GM21786 (cell line): Measurements from ENCODE around the gene PCDH8.

Experiments used
- ATAC-seq: cut with Tn5 transposase; IDR thresholded peaks from one replicate; pipeline ENCODE4 v1.9.1; 2021; ENCODE audit not compliant: unreplicated experiment

The PCDH8 gene

DNA sequence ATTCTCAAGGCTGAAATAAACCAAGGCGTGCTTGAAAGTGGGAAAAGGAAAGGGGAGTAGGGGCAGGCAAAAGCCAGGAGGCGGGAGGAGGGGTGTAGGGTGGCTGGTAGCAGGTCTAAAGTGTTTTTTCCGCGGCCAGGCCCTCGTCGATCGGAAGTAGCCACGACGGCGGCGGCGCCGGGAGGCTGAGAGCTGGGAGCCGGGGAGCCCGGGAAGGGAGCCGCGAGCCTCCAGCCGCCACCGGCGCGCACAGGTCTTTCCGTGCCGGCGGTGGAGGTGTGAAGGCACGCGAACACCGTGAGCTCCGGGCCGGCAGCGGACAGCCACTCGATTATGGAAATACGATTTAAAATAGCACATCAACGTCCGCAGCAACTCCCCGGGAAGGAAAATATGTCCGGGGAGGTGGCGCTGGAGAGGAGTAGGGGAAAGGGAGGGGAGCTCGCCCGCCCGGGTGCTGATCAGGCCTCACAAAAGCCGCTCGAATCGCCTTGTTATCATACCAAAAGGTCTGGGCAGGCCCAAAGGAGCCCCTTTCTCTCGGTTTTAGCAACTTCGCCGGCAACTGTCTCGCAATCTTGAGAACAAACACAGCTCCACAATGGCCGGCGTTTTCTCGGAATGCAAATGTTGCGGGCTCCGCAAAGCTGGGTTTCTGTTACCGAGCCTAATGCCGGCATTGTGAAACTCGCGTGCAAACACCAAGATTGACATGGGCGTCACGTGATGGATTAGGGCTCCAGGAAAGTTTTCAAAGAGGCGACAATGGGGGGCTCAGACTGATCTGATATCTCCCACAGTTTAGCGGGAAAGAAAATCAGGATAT, 2.9 kb upstream of the PCDH8 start:
- ATAC-seq: peak; percentile 83

DNA sequence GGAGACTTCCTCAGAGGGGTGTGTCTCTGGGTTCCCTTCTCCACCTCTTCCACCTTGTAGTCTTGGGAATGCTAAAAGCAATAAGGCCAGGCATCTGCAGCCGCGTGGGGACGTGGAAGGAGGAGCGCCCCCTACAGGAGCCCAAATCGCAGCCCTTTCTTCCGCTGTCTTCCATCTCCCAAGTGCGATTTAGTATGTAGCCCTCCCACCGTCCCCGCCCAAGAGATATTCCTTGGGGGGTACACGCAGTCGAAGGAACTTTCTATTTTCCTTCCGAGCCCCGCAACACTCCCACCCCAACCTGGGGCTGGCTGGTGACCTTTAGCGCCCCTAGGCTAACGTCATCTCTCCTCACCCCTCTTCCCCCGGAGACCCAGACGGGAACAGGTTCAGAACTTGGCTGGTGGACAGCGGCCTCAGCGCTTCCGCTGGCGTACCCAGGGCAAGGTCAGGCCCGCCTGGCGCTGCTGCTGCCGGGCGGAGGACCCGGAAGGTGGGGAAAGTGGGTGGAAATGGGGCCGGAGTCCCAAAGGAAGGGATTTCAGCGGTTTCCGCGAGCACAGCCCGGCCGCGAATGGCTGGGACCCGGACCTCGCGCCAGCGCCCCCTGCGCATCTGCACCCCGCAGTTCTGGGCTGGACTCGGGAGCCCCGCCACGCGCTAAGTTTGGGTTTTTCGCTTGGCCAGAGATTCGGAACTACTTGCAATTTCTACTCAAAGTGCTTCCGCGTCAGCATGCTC, 2.1 kb upstream of the PCDH8 start:
- ATAC-seq: peak; percentile 39

DNA sequence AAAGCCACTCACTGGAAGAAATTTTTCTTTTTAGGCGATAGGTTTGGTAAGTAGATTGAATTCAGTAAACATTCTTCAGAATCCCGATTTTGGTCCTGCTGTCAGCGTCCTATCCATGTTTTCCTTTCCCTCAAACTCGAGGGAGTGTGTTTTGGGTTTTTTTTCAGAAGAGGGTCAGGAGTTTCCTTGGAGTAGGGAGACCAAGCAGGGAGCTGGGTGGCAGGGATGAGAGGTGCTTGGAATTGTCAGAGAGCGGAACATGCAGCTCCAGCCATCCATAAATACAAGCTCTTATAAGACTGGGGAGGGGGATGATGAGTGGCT, 1.6 kb upstream of the PCDH8 start:
- no peak for ATAC-seq

DNA sequence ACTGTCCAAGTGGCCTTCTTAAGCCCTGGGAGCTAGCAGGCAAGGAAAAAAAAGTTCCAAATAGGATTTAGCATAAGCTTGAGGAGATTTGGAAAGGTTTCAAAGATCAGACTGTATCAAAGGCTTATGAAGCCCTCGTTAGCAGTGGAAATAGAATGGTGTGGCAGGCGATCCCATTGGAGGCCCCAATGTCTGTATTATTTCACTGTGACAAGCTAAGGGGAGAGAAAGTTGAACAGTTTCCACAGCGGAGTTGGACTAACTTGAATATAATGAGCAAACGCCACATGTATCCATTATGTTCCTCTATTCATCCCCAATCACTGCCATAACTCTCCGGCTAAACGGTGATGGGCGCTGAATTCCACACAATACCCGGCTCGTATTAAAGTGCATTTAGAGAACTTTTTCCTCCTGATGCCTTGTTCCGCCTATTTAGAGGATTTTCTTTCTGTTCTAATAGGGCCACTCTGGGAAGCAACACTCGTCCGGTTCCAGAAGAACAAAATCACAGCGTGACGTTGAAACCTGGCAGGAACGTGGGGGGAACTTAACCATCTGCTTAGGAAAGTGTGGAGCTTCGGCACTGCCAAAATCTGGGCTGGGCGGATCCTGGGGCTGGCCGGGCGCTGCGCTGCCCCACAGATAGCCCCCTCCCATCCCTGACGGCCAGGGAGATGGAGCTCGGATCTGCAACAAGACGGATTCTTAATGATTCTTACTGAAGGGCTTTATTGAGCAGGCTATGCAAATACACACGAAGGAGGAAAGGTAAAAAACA, 1.0 kb upstream of the PCDH8 start:
- no peak for ATAC-seq

DNA sequence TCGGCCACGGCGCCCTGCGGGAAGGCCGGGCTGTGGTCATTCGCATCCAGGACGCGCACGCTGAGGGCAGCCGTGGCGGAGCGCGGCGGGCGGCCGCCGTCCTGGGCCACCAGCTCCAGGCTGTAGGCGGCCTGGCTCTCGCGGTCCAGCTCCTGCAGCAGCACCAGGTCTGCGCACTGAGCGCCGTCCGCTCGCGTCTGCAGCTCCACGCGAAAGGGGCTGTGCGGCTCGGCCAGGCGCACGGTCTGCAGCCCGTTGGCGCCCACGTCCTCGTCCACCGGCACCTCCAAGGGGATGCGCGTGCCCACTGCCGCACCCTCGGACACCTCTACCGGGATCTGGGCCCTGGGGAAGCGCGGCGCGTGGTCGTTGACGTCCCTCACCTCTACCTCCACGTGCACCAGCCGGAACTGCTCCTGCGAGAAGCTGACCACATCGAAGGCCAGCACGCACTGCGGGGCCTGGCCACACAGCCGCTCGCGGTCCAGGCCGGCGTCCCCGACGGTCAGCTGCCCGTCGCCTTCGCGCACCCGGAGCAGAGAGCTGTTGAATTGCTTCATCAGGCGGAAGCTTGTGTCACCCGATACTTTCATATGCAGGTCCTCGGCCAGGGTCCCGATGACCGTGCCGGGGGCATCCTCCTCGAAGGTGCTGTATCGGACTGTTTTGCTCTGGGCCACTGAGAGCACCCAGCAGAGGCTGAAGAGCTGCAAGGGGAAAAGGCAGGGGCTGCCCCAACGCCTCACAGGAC, 583 bp downstream of the PCDH8 start:
- no peak for ATAC-seq

DNA sequence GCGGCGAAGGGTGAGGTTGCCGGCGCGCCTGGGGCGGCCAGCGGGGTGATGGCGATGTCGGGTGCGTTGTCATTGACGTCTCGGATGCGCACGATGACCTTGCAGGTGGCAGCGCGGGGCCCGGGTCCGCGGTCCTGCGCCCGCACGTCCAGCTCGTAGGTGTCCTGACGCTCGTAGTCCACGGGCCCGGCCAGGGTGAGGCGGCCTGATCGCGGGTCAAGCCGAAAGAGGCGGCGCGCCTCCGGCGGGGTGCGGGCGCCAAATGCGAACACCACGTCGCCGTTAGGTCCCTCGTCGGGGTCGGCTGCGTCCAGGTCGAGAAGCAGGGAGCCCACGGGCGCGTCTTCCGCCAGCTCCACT, 1.1 kb downstream of the PCDH8 start:
- no peak for ATAC-seq

DNA sequence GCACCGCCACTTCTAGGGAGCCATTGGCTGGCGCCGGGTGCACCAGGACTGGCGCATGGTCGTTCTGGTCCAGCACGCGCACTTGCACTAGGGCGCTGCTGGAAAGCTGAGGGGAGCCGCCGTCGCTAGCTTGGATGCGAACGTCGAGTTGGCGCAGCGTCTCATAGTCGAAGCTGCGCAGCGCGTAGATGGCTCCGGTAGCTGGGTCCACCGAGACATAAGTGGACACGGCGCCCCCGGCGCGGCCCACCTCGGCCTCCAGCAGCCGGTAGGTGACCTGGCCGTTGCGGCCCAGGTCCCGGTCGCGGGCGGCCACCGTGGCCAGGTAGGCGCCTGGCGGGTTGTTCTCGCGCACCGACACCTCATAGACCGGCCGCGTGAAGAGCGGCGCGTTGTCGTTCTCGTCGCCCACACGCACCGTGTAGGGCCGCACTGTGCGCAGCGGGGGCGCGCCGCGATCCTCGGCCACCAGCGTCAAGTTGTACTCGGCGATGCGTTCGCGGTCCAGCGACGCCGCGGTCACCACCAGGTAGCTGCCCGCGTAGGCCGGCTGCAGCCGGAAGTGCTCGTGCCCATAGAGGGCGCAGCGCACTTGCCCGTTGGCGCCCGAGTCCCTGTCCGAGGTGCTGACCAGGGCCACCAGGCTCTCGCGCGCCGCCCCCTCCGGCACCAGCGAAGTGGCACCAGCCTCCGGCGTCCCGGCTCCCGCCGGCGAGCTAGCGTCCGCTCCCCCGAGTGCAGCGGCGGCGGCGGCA, 1.7 kb downstream of the PCDH8 start:
- ATAC-seq: no peak

DNA sequence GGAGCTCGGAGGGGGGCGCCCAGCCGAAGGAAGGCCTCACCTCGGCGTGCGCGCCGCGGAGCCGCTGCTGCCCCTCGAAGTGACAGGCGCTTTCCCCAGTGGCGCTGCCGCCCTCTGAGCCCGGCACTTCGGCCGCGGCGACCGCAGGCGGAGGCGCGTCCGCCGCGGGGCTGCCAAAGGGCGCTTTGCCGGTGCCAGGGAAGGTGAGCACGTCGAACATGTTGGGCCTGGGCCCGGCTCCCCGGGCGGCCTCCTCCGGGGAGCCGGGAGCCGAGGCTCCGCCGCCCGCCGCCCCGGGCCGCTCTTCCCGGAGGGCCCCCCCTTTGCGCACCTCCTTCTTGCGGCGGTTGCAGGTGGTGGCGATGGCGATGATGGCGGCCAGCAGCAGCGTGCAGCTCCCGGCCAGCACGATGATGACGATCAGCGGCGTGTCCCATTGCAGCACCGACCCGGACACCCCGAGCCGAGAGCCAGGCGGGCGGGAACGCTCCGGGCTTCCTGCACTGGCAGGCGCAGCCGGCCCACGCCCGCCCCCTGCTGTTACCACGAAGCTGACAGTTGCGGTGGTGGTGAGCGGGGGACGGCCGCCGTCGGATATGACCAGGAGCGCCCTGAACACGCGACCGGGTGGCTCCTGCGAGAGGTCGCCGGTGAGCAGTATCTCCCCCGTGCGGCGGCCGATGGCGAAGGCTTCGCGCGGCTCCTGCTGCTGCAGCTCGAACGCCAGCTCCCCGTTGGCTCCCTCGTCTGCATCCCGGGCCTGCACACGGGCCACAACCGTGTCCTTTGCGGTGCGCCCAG, 2.5 kb downstream of the PCDH8 start:
- no peak for ATAC-seq

DNA sequence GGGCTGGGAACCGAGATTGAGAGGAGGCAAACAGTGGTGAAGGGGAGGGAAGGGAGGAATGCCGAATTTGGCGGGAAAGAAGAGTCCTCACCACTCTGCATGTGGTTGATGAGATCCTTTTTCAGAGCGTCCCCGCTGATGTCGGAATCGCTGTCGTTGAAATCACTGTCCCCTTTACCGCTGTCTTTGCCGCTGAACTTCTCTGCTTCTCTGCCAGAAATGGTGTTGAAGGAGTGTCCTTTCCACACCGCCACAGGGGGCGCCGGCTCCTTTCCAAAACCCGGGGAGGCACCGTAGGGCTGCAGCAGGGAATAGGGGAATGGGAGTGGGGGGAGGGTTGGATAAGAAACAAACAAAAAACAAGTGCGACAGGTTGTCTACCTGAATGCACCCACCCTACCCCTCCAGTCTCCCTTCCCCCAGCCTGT, 3.1 kb downstream of the PCDH8 start:
- no peak for ATAC-seq

DNA sequence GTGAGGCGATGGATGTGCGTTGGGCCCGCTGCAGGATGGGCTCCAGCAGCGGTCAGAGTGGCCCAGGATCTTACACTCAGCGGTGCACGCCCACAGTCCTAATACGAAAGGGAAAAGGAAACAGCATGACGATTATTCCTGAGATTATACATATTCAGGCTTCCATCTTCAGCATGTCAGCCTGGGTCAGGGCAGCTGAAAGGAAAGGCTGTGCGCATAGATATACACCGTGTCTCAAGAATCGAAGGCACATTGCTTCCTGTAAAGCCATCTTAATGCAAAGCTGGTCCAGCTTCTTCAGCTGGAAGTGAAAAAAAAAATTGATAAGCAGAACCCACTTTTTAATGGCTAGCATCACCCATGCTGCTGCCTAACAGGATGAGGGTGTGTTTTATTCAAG, 3.6 kb downstream of the PCDH8 start:
- no peak for ATAC-seq

DNA sequence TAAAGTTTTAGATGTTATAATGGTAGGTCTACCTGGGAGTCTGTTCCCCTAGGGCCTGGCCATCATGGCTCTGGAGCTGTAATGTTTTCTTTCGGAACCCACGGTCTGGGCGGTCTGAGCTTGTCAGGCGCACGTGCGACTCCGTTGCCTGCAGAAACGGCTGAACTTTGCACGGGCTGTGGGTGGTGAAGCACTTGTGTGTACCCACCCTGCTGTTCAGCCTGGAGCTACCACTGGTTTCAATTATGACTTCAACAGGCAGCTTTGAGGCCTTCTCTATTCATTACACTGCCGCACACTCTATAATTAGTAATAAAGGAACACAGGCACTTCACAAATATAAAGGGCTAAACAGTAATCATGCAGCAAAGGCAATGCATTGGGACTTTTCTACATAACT, 6.0 kb downstream of the PCDH8 start:
- ATAC-seq: no peak

DNA sequence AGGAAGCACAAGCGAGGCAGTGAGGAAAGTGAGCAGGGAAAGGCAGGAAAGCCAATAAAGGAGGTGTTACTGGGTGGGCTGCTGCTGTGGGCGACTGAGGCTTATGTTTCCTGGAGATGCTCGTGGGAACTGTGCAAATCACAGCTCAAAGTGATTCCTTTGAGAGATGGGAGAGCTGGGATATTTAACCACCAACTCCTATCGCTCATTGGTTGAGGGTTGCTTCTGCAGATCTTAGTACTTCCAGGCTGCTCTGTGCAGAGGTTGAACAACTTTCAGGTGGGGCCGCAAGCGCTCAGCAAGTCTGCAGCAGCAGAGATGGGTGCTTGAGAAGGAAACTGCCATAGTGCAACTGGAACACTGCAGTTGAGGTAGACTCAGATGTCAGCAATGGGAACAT, 8.4 kb downstream of the PCDH8 start:
- ATAC-seq: no peak

DNA sequence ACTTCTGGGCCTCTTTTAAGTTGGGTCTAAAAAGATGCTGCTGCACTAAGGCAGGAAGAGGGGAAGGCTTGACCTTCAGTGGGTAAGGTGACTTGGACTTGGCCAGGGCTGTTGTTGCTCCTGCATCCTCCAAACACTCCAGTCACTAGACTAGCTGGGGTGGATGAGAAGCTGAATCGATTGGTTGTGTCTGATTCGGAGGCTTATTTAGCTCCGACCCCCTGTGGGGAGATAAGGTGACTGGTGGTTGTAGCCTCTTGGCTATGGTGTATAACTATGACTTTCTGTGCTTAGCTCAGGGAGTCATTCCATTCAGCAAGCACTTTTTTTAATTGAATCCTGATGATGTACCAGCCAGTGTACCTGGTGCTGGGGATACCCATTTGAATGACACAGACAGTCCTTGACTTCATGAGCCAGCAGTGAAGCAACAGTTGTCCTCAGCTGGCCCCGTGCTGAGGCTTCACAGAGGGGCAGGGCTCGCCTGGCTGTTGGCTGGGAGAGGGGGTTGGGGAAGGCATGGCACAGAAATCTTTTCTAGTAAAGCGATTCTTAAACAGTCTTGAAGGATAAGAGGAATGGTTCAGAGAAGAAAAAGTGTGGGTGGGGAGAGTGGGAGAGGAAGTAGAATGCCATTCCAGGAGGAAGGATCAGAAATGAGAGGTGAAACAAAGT, 9.9 kb downstream of the PCDH8 start:
- no peak for ATAC-seq

DNA sequence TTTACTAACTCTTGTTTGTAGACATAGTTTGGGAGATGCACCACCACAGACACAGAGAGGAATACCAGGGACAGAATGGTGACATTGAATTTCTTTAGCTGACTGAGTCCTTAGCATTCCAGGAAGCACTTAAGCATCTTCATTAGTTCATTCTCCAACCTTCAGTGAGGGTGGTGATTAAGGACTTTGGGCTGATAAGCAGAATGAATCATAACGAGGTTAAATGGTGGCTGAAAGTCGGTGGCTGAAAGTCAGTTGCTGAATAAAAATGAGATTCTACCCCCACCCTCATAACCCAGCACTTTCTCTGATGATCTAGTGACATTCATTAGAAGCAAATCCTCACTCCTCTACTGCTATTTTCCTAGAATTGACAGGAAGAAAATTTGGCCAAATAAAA, 10.6 kb downstream of the PCDH8 start:
- no peak for ATAC-seq

DNA sequence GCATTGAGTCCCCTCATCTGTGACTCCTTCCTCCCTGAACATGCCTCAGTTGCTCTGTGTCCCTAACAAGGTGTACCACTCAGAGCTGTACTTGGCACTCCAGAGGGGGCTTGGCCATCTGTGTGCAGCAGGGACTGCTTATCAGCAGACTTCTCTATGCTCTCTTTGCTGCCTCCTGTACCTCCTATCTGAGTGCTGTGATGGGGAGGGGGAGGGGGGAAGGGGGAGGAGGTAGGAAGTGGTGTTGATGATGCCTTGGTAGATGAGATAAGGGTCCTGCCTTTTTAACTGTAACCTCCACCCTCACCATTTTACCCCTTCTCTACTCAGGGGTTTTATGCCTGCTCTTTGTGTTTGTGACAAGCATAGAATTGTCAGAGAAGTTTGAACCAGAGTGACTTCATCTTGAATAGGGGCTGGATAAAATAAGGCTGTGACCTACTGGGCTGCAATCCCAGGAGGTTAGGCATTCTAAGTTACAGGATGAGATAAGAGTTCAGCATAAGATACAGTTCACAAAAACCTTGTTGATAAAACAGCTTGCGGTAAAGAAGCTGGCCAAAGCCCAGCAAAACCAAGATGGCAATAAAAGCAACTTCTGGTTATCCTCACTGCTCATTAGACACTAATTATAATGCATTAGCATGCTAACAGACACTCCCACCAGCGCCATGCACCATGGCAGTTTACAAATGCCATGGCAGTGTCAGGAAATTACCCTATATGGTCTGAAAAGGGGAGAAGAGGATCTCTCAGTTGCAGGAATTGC, 13.2 kb downstream of the PCDH8 start:
- no peak for ATAC-seq

DNA sequence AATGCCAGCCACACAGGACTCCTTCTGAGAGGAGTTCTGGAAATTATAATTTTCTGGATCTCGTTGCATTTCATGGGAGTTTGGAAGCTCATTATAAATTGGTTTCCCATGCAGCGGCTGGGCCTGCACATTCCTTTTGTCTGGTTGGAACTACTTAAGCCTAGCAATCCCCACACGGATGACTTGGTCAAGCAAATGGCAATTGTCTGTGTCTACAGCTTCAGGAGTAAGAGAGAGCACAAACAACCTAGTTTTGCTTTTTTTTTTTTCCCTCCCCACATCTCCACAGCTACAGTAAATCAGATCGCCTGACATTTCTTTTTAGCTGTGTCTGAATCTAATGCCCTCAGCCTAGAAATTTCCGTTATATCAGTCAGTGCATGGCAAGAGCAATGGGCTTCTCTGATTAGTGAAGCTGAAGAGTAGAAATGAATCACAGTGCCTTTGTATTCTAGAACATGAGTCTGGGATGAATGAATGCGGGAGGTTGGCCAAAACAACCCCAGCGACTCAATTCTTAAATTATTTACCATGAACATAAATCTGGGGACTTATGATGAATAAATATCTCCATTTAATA, 15.1 kb downstream of the PCDH8 start:
- ATAC-seq: no peak

DNA sequence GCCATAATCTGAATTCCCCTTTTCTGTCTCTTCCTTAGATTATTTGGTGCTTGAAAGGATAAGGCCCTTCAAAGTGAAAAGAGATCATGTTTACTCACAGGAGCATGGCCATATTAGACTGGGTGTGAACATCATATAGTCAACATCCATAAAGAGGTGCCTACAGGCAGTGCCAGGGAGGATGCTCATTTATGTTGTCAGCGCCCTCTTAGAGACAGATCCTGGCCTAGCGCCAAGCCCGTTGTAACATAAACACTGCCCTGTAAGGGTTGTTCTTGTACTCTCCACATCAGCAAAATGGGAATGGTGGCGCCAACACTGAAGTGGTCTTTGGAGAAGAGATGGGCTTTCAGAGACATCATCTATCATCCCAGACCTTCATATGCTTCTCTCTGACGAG, 16.1 kb downstream of the PCDH8 start:
- ATAC-seq: no peak

DNA sequence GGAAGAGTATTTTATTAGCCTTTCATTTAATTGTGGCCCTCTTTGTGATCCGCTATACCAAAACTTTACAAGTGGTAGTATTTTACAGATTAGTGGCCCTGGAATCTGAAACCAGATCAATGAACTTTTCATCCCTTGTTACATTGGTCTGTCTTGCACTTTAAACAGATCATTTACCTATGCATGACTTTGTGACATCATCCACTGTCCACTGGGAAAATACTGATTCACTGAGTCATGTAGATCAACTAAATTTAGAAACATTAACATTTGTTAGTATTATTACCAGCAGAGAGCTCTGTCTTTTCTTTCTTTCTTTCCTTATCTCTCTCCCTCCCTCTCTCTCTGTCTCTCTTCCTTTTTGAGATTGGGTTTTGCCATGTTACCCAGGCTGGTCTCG, 17.5 kb downstream of the PCDH8 start:
- ATAC-seq: no peak
